Natural killer cell (primary cell): ENCODE measurements around the gene OR1F1. TPM values are rescaled to one million over a fixed set of nuclear protein-coding genes. Genes with fewer than 3 reads are reported as not detected.

ENCODE experiments used
- ATAC-seq, 3 donors: fragments of 150-1000 bp in 2 of 3; fragments of 200-7000 bp in 1 of 3; cut with Tn5 transposase; 1 replicate in 1 of 3; 2 replicates in 2 of 3; pipeline ENCODE4 v1.10.0; 2021; ENCODE audit warnings: mild to moderate bottlenecking in 2 of 3, moderate library complexity in 2 of 3
- DNase-seq, 2 donors: peaks; one replicate each; pipeline versions ENCODE4 v3.0.0 to v3.0.0-alpha.2; 2013 to 2021; ENCODE audit warnings: mixed read lengths in 1 of 2
- H3K27ac ChIP-seq: one replicate; pipeline ENCODE4 v1.5.1; 2013; ENCODE audit warnings: mild to moderate bottlenecking, low read length
- H3K27me3 ChIP-seq: one replicate; pipeline ENCODE4 v1.6.1; 2013; ENCODE audit warnings: low read length; ENCODE audit not compliant: control insufficient read depth, insufficient read depth
- H3K36me3 ChIP-seq: one replicate; pipeline ENCODE4 v1.6.1; 2013; ENCODE audit warnings: low read length; ENCODE audit not compliant: control insufficient read depth, insufficient read depth
- H3K4me1 ChIP-seq: one replicate; pipeline ENCODE4 v1.6.1; 2013; ENCODE audit warnings: low read length; ENCODE audit not compliant: control insufficient read depth, insufficient read depth
- H3K4me3 ChIP-seq: one replicate; pipeline ENCODE4 v1.5.1; 2013; ENCODE audit warnings: low read length
- H3K9me3 ChIP-seq: one replicate; pipeline ENCODE4 v1.6.1; 2013; ENCODE audit warnings: low read length; ENCODE audit not compliant: control insufficient read depth, insufficient read depth
- H3K27ac Mint-ChIP-seq, 2 donors: one replicate each; pipeline ENCODE4 v1.8.0; 2022; ENCODE audit warnings: mild to moderate bottlenecking in 2 of 2, mixed read lengths in 2 of 2, moderate library complexity in 1 of 2
- H3K27me3 Mint-ChIP-seq, 2 donors: one replicate each; pipeline ENCODE4 v1.8.0; 2022; ENCODE audit warnings: low read depth in 2 of 2, mixed read lengths in 2 of 2
- H3K36me3 Mint-ChIP-seq: one replicate; pipeline ENCODE4 v1.8.0; 2022; ENCODE audit warnings: mixed read lengths
- H3K4me1 Mint-ChIP-seq, 2 donors: one replicate each; pipeline ENCODE4 v1.8.0; 2022; ENCODE audit warnings: mixed read lengths in 2 of 2
- H3K4me3 Mint-ChIP-seq: one replicate; pipeline ENCODE4 v1.8.0; 2022; ENCODE audit warnings: mild to moderate bottlenecking, moderate library complexity, mixed read lengths
- H3K9me3 Mint-ChIP-seq, 2 donors: one replicate each; pipeline ENCODE4 v1.8.0; 2022; ENCODE audit warnings: mixed read lengths in 2 of 2
- CTCF ChIP-seq: fragments of 200-600 bp; IDR thresholded peaks from one replicate; pipeline ENCODE4 v1.8.0; 2022; ENCODE audit warnings: antibody characterized with exemption
- WGBS: methylation state at CpG from one replicate; pipeline ENCODE4 v1.1.7; 2013; ENCODE audit warnings: missing lambda C conversion rate; ENCODE audit not compliant: insufficient coverage; 5-methylcytosine and 5-hydroxymethylcytosine counted together
- intact Hi-C: fragments of 100-400 bp; cut with micrococcal nuclease; formaldehyde crosslinking; loops from one replicate; pipeline ENCODE4 v1.14.2; 2022
- total RNA-seq, 4 donors: library from RNA; stranded (reverse); fragments of 120-200 nt in 1 of 4; gene quantifications; one replicate each; pipeline versions ENCODE4 v1.2.3 to v1.2.4, GENCODE V29; 2013 to 2022

The OR1F1 gene
- total RNA-seq, 3 donors from 2014 or later (not counting 1 experiment from before 2014, with no cell fraction given), result not detected

GRCh38 chr16:3155181-3155580, 32.8 kb upstream of the OR1F1 start:
- Histone ChIP-seq H3K9me3 (peaks cover 4% of the 10 kb centered on the region), H3K27me3 (no peaks in the 10 kb centered on the region), H3K27ac (no peak overlapping the region), H3K4me3 (no peak overlapping the region), H3K36me3 (no peaks in the 10 kb centered on the region), H3K4me1 (peaks cover 51% of the 10 kb centered on the region)
- ATAC-seq (no peak), DNase-seq (peak in 1 of 2 donors; percentile 25)
- H3K9me3 Mint-ChIP-seq, result peaks cover 0 to 3% of the 10 kb centered on the region in 2 donors
- no peak overlapping the region for H3K4me3 Mint-ChIP-seq
- TF ChIP-seq CTCF, result no peak
- WGBS, result 88% methylated on average over 2 of the region's 2 CpGs
- H3K4me1 Mint-ChIP-seq, result peaks cover 44 to 51% of the 10 kb centered on the region in 2 donors
- intact Hi-C loops, result loop anchor here (5.0 kb wide), 1 partner anchor 33 kb away; no protein-coding TSS in a partner anchor
- no peaks in the 10 kb centered on the region for H3K36me3 Mint-ChIP-seq
- peak overlapping the region; percentile 62 to 68 for H3K27ac Mint-ChIP-seq
- peaks cover 0 to 5% of the 10 kb centered on the region in 2 donors for H3K27me3 Mint-ChIP-seq

GRCh38 chr16:3155972-3156371, 32.0 kb upstream of the OR1F1 start:
- Histone ChIP-seq H3K27me3 (no peaks in the 10 kb centered on the region), H3K36me3 (no peaks in the 10 kb centered on the region), H3K27ac (no peak overlapping the region), H3K9me3 (peaks cover 4% of the 10 kb centered on the region), H3K4me1 (peaks cover 47% of the 10 kb centered on the region), H3K4me3 (no peak overlapping the region)
- H3K4me3 Mint-ChIP-seq, result no peak overlapping the region
- 97% methylated on average over 3 of the region's 3 CpGs for whole genome bisulfite sequencing
- no peak for TF ChIP-seq CTCF
- intact Hi-C loops, result loop anchor here (5.0 kb wide), 1 partner anchor 34 kb away; no protein-coding TSS in a partner anchor
- H3K27me3 Mint-ChIP-seq, result peaks cover 0 to 5% of the 10 kb centered on the region in 2 donors
- no peak for ATAC-seq
- no peak for DNase-seq
- peaks cover 0 to 3% of the 10 kb centered on the region in 2 donors for H3K9me3 Mint-ChIP-seq
- peak overlapping the region in 1 of 2 donors; percentile 62 for H3K27ac Mint-ChIP-seq
- H3K4me1 Mint-ChIP-seq, result peaks cover 38 to 45% of the 10 kb centered on the region in 2 donors
- H3K36me3 Mint-ChIP-seq, result no peaks in the 10 kb centered on the region

- WGBS, result 1% methylated on average over 58 of the region's 59 CpGs
- Mint-ChIP-seq H3K9me3 (peaks cover 0 to 3% of the 10 kb centered on the region in 2 donors), H3K27ac (peak overlapping the region; percentile 97), H3K4me1 (peaks cover 29 to 37% of the 10 kb centered on the region in 2 donors), H3K4me3 (peak overlapping the region; percentile 93), H3K27me3 (peaks cover 0 to 4% of the 10 kb centered on the region in 2 donors), H3K36me3 (no peaks in the 10 kb centered on the region)
- intact Hi-C loops, result loop anchor here (1.0 to 5.0 kb wide), 2 partner anchors 7 to 35 kb away; no protein-coding TSS in a partner anchor
- DNase-seq, result peak; percentile 73 to 75
- peak overlapping the region; percentile 77 for H3K27ac ChIP-seq
- H3K4me1 ChIP-seq, result peaks cover 33% of the 10 kb centered on the region
- no peaks in the 10 kb centered on the region for H3K36me3 ChIP-seq
- peaks cover 4% of the 10 kb centered on the region for H3K9me3 ChIP-seq
- no peak for TF ChIP-seq CTCF
- no peaks in the 10 kb centered on the region for H3K27me3 ChIP-seq
- H3K4me3 ChIP-seq, result peak overlapping the region; percentile 46
- peak; percentile 65 to 80 (median 74) for ATAC-seq
These were observed 30.6 kb upstream of the OR1F1 start for GRCh38 chr16:3157229-3158025.
